Articular chondrocyte of knee joint (primary cell): ENCODE data around the gene ZMIZ2. TPM values are rescaled to one million over a fixed set of nuclear protein-coding genes. Genes with fewer than 3 reads are reported as not detected.

Source experiments
- total RNA-seq: library from RNA; depleted of rRNA; stranded (reverse); fragments of >200 nt; gene quantifications from 2 replicates; pipeline ENCODE4 v1.2.3, GENCODE V29; 2012

ZMIZ2 gene
- total RNA-seq: 10.3 and 16.3 TPM in 2 replicates

GRCh38 chr7:44748045-44748947, at the start of gene ZMIZ2:
TSS of gene ZMIZ2 (plus strand) at chr7:44748847. CDS start at chr7:44756250, 7,403 bp downstream.

GRCh38 chr7:44796504-44797328, 48.1 kb downstream of the ZMIZ2 start, which contains the start of gene PPIA:
TSS of gene PPIA (plus strand) at chr7:44796681. CDS start at chr7:44796725, 44 bp downstream.

Other genes with a start within 250 kb of the ZMIZ2 start
- under 0.01 TPM in 1 of 2 replicates, not detected in the other for gene NPC1L1, start 207.5 kb upstream of the ZMIZ2 start, total RNA-seq
- 39.1 and 41.4 TPM in 2 replicates for gene DDX56, start 174.9 kb upstream of the ZMIZ2 start, total RNA-seq
- gene TMED4, start 166.6 kb upstream of the ZMIZ2 start, total RNA-seq: 75.7 and 92.9 TPM in 2 replicates
- gene OGDH, start 142.2 kb upstream of the ZMIZ2 start, total RNA-seq: 116 and 126 TPM in 2 replicates
- gene PPIA, start 47.8 kb downstream of the ZMIZ2 start, total RNA-seq: 2,223 and 2,281 TPM in 2 replicates
- 153 and 157 TPM in 2 replicates for gene H2AZ2, start 99.2 kb downstream of the ZMIZ2 start, total RNA-seq
- 26.9 and 29.1 TPM in 2 replicates for gene PURB, start 136.7 kb downstream of the ZMIZ2 start, total RNA-seq
- gene MYO1G, start 230.2 kb downstream of the ZMIZ2 start, total RNA-seq: under 0.01 TPM in 2 replicates